ENCODE measurements around the gene RECQL5. TPM values are rescaled to one million over a fixed set of nuclear protein-coding genes. Genes with fewer than 3 reads are reported as not detected.
A peak's percentile ranks its signal among the peaks of the same experiment; 100 is the strongest.

RECQL5 gene
- total RNA-seq, 1 donor from 2014 or later: 64.7 TPM

GRCh38 chr17:75647061-75647460 is 19.9 kb downstream of the RECQL5 start:
- no peaks in the 10 kb centered on the region for H3K9me3 Mint-ChIP-seq
- peaks cover 18% of the 10 kb centered on the region for H3K4me1 Mint-ChIP-seq (ENCODE audit: unreplicated experiment)
- H3K27me3 Mint-ChIP-seq: no peaks in the 10 kb centered on the region
- no peak for TF ChIP-seq CTCF (conservative IDR thresholded peaks at IDR 0.05)
- no peak overlapping the region for H3K4me3 Mint-ChIP-seq
- peak overlapping the region; percentile 100 for H3K27ac Mint-ChIP-seq
- DNase-seq (ENCODE audit: extremely low spot score, unreplicated experiment): no peak
- peaks cover 7% of the 10 kb centered on the region for H3K36me3 Mint-ChIP-seq

GRCh38 chr17:75646638-75646992 is 20.3 kb downstream of the RECQL5 start:
- Mint-ChIP-seq H3K27me3 (no peaks in the 10 kb centered on the region), H3K4me1 (ENCODE audit: unreplicated experiment) (peaks cover 18% of the 10 kb centered on the region), H3K27ac (peak overlapping the region; percentile 100), H3K36me3 (peaks cover 7% of the 10 kb centered on the region), H3K4me3 (peak overlapping the region; percentile 47), H3K9me3 (no peaks in the 10 kb centered on the region)
- no peak for DNase-seq (ENCODE audit: extremely low spot score, unreplicated experiment)
- no peak for TF ChIP-seq CTCF (conservative IDR thresholded peaks at IDR 0.05)

- H3K27ac Mint-ChIP-seq: peak overlapping the region; percentile 100
- peak overlapping the region; percentile 76 for H3K4me3 Mint-ChIP-seq
- H3K4me1 Mint-ChIP-seq (ENCODE audit: unreplicated experiment): peaks cover 18% of the 10 kb centered on the region
- no peak for TF ChIP-seq CTCF (conservative IDR thresholded peaks at IDR 0.05)
- H3K27me3 Mint-ChIP-seq: no peaks in the 10 kb centered on the region
- no peak for DNase-seq (ENCODE audit: extremely low spot score, unreplicated experiment)
- no peaks in the 10 kb centered on the region for H3K9me3 Mint-ChIP-seq
- H3K36me3 Mint-ChIP-seq: peaks cover 7% of the 10 kb centered on the region
These were observed 20.9 kb downstream of the RECQL5 start for GRCh38 chr17:75645889-75646637.

GRCh38 chr17:75645501-75645888 is 21.5 kb downstream of the RECQL5 start:
- Mint-ChIP-seq H3K4me3 (peak overlapping the region; percentile 76), H3K4me1 (ENCODE audit: unreplicated experiment) (peaks cover 18% of the 10 kb centered on the region), H3K27ac (peak overlapping the region; percentile 100), H3K27me3 (no peaks in the 10 kb centered on the region), H3K9me3 (no peaks in the 10 kb centered on the region), H3K36me3 (peaks cover 7% of the 10 kb centered on the region)
- DNase-seq (ENCODE audit: extremely low spot score, unreplicated experiment): no peak
- TF ChIP-seq CTCF (conservative IDR thresholded peaks at IDR 0.05): no peak

- no peak for TF ChIP-seq CTCF (conservative IDR thresholded peaks at IDR 0.05)
- no peak overlapping the region for H3K4me3 Mint-ChIP-seq
- no peaks in the 10 kb centered on the region for H3K36me3 Mint-ChIP-seq
- no peaks in the 10 kb centered on the region for H3K27me3 Mint-ChIP-seq
- no peak for DNase-seq (ENCODE audit: extremely low spot score, unreplicated experiment)
- H3K9me3 Mint-ChIP-seq: no peaks in the 10 kb centered on the region
- H3K4me1 Mint-ChIP-seq (ENCODE audit: unreplicated experiment): peaks cover 18% of the 10 kb centered on the region
- H3K27ac Mint-ChIP-seq: peak overlapping the region; percentile 96
These were observed 23.3 kb downstream of the RECQL5 start for GRCh38 chr17:75643643-75644017.
